GM21515 (cell line): ENCODE measurements around the gene DRAXIN.
A peak's percentile ranks its signal among the peaks of the same experiment; 100 is the strongest.

Source experiments
- ATAC-seq: cut with Tn5 transposase; IDR thresholded peaks from one replicate; pipeline ENCODE4 v1.9.1; 2021; ENCODE audit not compliant: unreplicated experiment

The DRAXIN gene

DNA sequence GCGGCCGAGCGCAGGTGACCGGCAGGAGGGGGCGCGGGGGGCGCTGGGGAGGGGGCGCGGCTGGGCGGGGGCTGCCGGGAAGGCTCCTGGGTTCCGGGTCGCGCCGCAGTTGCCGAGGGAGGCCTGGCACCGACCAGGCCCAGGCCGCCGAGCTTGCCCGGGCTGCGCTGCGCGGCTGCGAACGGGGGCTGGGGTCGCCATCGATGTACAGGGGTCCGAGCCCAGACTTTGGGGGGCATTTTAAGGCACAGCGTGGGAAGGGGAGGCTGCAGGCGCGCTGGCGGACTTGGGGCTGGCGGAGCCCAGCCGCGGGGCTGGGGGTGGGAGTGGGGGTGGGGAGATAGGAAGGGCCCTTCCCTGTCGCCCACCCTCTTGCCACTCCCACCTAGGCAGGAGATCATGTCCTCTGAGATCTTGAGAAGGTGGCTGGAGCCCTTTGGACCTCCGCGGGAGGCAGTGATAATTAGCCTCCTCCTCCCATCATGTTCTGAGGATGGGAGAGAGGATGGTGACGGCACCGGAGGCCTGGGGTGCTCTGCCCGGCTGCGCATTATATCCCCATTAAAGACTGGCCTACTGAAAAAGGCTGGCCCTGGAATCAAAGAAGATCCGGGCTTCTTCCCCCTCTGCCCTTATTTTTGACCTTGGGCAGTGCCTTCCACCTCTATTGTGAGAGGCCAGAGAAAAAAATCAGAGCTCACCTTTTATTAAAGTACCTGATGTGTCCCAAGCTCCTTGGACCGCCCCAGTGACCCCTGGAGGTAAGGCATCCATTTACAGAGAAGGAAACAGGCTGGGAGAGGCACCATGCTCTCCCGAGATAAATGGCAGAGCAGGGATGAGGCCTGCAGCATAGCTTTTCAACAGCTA is 36.3 kb upstream of the DRAXIN start:
- ATAC-seq, result no peak

DNA sequence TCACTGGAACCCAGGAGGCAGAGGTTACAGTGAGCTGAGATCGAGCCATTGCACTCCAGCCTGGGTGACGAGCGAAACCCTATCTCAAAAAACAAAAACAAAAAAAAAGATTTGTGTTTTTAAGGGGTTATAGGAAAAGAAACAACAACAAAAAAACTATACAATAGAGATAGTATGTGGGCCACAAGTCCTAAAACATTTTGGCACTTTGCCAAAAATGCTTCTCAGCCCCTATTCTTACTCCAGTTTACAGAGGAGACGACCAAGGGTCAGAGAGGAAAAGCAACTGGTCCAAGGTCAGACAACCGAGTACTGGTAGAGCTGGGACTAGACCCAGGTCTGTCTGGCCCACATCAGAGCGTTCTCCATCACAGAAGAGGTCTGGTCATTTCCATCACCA is 33.9 kb upstream of the DRAXIN start:
- no peak for ATAC-seq

- ATAC-seq, result no peak
These were observed 33.0 kb upstream of the DRAXIN start for GRCh38 chr1:11658542-11658941.

- ATAC-seq, result no peak
These were observed 31.8 kb upstream of the DRAXIN start for GRCh38 chr1:11659748-11660147.

DNA sequence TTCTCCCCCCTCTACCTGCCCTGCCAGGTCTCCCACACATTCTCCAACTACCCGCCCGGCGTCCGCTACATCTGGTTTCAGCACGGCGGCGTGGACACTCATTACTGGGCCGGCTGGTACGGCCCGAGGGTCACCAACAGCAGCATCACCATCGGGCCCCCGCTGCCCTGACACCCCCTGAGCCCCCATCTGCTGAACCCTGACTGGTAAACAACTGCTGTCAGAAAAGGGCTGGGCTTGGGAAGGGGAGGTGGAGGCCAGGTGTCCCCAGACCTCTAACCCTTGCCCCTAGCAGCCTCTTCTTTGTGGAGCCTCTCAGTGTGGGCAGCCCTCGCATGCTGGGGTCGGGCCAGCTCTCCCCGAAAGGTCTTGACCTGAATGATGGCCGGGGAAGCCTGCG is 30.4 kb upstream of the DRAXIN start:
- no peak for ATAC-seq

DNA sequence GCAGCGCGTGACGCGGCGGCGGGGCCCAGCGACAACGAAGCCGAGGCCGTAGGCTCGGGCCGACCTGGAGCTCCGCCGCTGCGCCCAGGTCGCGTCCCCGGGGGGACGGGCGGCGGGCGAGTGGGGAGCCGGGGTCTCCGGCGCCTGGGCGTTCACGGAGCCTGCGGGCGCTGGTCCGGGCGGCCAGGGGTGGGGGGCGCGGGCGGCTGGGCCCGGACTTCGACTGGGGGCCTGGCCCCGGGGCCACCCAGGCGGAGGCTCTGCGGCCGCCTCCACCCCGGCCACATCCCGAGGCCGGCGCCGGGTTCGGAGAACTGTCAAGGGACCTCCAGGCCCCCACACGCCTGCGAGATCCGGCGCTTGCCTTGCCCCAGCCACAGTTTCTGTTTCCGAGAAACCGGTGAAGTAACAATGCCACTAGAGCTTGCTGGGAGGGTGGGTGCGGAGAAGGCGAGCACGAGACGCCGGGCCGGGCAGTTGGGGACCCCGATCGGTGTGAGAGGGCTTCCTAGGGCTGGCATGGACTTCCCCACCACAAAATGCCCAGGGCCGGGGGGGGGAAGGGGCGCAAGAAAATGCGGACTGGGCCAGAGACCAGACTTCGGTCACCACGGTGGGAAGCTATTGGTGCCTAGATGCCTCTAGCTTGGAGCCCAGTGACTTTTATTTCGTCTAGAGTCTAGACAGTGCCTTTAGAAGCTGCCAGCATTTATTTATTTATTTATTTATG is 27.0 kb upstream of the DRAXIN start:
- ATAC-seq, result peak; percentile 49

GRCh38 chr1:11668516-11668915 is 23.0 kb upstream of the DRAXIN start:
- no peak for ATAC-seq

DNA sequence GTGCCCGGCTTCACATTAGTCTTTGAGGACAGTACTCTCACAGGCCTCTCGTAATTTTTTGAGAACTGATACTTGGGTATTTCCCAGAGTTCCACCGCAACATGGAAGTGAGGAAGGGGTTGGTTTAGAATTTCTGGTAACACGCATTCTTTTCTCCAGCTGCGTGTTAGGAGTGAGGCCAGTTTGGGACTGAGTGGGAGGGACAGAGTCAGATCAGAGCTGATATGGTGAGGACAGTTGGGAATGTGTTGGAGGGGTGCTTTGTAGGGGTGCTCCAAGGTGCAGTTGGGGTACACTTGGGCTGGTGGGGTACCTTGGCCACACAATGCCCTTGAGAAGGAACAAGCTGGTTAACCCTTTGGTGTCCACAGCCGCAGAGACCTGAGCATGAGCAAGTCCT is 20.8 kb upstream of the DRAXIN start:
- ATAC-seq, result no peak

- ATAC-seq, result no peak
These were observed 20.3 kb upstream of the DRAXIN start for GRCh38 chr1:11671205-11671543.

DNA sequence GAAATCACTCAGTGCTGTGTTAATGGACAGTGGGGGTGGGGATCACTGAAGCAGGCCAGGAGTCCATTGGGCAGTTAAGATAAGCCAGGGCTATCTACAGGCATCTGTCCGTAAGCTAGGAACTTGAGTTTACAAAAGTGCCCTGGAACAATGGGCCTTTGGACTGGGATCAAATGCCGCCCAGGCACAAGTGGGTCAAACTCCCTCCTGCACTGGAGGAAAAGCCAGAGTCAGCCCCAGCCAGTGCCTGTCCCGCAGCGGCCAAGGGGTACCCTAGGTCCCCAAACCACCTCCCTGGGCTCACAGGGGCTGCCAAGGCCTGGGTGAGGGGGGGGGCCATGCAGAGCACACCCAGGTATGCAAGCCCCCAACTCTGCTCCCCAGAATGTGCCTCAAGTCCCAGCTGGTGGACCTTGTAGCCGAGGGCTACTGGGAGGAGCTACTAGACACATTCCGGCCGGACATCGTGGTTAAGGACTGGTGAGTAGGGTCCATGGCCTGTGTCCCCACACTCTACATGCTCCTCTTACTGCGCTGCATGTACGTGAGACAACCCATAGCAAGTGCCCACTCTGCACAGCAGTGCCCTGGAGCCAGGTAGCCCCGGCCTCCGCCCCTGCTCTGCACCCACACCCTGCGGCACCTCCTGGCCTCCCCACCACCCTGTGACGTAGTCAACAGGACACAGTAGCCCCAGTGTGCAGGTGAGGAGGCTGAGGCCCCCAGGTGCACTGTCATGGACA is 19.8 kb upstream of the DRAXIN start:
- ATAC-seq, result no peak

DNA sequence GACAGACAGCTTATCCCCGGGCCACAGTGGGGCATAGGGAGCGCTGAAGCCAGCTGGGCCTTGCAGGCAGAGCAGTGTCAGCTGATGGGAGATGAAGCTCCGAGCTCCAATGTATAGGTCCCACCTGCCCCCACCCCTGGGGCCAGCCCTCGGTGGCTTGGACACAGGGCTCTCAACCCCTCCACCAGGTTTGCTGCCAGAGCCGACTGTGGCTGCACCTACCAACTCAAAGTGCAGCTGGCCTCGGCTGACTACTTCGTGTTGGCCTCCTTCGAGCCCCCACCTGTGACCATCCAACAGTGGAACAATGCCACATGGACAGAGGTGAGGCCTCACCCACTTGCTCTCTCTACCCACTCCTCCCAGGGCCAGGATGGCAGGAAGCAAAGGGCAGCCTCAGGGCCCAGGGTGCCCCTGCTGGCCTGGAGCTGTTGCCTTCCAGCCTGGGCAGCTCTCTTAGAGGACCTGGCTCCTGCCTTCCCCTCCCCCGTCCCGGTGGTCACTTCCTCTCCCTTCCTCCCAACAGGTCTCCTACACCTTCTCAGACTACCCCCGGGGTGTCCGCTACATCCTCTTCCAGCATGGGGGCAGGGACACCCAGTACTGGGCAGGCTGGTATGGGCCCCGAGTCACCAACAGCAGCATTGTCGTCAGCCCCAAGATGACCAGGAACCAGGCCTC is 18.3 kb upstream of the DRAXIN start:
- no peak for ATAC-seq

GRCh38 chr1:11674488-11674887 is 17.0 kb upstream of the DRAXIN start:
- ATAC-seq, result no peak

DNA sequence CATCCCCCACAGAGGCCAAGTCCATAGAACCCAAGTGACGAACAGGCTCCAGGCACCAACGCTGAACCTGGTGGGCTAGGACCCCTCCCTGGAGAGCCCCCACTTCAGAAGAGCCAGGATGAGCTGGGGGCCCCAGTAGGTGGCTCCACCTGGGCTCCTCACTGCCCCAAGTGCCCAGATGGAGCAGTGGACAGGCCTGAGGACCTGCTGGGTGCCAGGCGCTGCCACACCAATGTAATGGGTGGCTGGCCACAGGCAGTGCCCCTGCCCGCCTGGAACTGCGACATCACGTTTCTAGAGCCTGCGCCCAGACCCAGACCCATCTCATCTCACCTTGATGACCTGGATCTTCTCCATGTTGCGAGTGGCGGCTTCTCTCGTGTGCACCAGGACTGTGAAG is 16.2 kb upstream of the DRAXIN start:
- no peak for ATAC-seq

- ATAC-seq, result no peak
These were observed 15.0 kb upstream of the DRAXIN start for GRCh38 chr1:11676386-11677103.

DNA sequence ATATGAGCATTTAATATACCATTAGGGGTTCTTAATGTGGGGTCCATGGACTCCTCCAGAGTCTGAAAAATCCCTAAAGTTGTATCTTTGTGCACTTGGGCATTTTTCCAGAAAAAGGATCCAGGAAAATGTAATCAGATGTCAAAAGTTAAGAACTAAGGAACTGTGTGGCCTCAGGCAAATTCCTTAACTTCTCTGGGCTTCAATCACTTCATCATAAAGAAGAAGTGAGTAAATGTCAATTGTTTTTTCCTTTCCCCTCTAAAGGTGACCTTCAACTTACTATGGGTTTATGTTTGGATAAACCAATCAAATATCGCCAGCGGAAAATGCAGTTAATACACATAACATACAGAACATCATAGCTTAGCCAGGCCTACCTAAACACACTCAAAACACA is 13.1 kb upstream of the DRAXIN start:
- no peak for ATAC-seq

GRCh38 chr1:11680270-11681070 is 11.0 kb upstream of the DRAXIN start:
- peak; percentile 14 for ATAC-seq

- ATAC-seq, result peak; percentile 78
These were observed 10.3 kb upstream of the DRAXIN start, which contains the start of gene MAD2L2 for GRCh38 chr1:11681071-11681771. Gene MAD2L2, minus strand, starts transcription at chr1:11681148. Its CDS starts 547 bp downstream, at chr1:11680601.

GRCh38 chr1:11682287-11682771 is 9.2 kb upstream of the DRAXIN start:
- ATAC-seq, result no peak

DNA sequence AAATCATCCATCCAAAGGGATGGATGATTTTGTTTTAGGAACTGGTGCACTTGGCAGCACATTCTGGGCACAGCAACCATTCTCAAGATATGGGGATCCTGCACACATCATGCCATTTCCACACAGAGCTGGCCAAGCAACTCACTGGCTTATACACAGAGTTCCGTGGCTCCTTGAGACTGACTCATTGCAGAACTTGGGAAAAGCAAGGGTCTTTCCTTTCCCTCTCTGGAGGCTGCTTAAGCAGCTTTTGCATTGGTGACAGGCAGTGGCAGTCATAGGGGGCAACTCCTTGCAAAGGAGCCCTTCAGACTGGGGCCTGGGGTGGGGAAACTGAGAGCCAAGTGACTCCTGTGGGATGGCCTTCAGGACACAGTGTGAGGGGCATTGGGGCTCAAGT is 8.7 kb upstream of the DRAXIN start:
- no peak for ATAC-seq
